Smooth muscle cell (in vitro differentiated cells): ENCODE data around the gene RAB3GAP1. TPM values are rescaled to one million over a fixed set of nuclear protein-coding genes. Genes with fewer than 3 reads are reported as not detected.

Experiments
- DNase-seq: peaks from one replicate; lab custom pipeline; 2025; ENCODE audit not compliant: unreplicated experiment; lab: John Stamatoyannopoulos, UW
- H2AFZ ChIP-seq: fragments of 200-600 bp; sonication (generic); 2 replicates; pipeline ENCODE4 v1.6.0; 2016; ENCODE audit warnings: antibody characterized with exemption, low read depth, mild to moderate bottlenecking
- H3F3A ChIP-seq: fragments of 200-600 bp; sonication (generic); 2 replicates; pipeline ENCODE4 v1.6.0; 2017; ENCODE audit warnings: antibody characterized with exemption, low read depth
- H3K27ac ChIP-seq: fragments of 200-600 bp; sonication (generic); 2 replicates; pipeline ENCODE4 v1.5.1; 2016; ENCODE audit warnings: low read depth, mild to moderate bottlenecking
- H3K27me3 ChIP-seq: fragments of 200-600 bp; sonication (generic); 2 replicates; pipeline ENCODE4 v1.6.1; 2016; ENCODE audit warnings: low read depth, mild to moderate bottlenecking
- H3K36me3 ChIP-seq: fragments of 200-600 bp; sonication (generic); 2 replicates; pipeline ENCODE4 v1.5.1; 2016; ENCODE audit warnings: low read depth
- H3K4me1 ChIP-seq: fragments of 200-600 bp; sonication (generic); 2 replicates; pipeline ENCODE4 v1.5.1; 2016; ENCODE audit warnings: low read depth
- H3K4me2 ChIP-seq: fragments of 200-600 bp; sonication (generic); 2 replicates; pipeline ENCODE4 v1.6.0; 2016; ENCODE audit warnings: mild to moderate bottlenecking
- H3K4me3 ChIP-seq: fragments of 200-600 bp; sonication (generic); 2 replicates; pipeline ENCODE4 v1.5.1; 2016; ENCODE audit warnings: mild to moderate bottlenecking
- H3K79me2 ChIP-seq: fragments of 200-600 bp; sonication (generic); 2 replicates; pipeline ENCODE4 v1.6.0; 2016; ENCODE audit warnings: low read depth, mild to moderate bottlenecking
- H3K9ac ChIP-seq: fragments of 200-600 bp; sonication (generic); 2 replicates; pipeline ENCODE4 v1.6.0; 2016; ENCODE audit warnings: low read depth
- H3K9me3 ChIP-seq: fragments of 200-600 bp; sonication (generic); replicated peaks from 2 replicates; pipeline ENCODE4 v1.5.1; 2016; ENCODE audit warnings: low read depth
- H4K20me1 ChIP-seq: fragments of 200-600 bp; sonication (generic); 2 replicates; pipeline ENCODE4 v1.6.0; 2016; ENCODE audit warnings: low read depth
- CTCF ChIP-seq: fragments of 200-600 bp; sonication (generic); IDR thresholded peaks from 2 replicates; pipeline ENCODE4 v1.5.1; 2017; ENCODE audit warnings: borderline replicate concordance, mild to moderate bottlenecking, antibody characterized with exemption; ENCODE audit not compliant: insufficient read depth, poor library complexity, severe bottlenecking
- WGBS: methylation state at CpG from one replicate; pipeline ENCODE4 v1.1.7; 2016; ENCODE audit warnings: low lambda C conversion rate; 5-methylcytosine and 5-hydroxymethylcytosine counted together
- polyA plus RNA-seq: library from polyadenylated mRNA; unstranded; fragments of >200 nt; fragmentation: Nextera tagmentation; extraction: Ambion mirVana; gene quantifications from 2 replicates; pipeline ENCODE4 v1.2.1, GENCODE V29; 2016
- total RNA-seq: library from RNA; depleted of rRNA; stranded (reverse); fragments of >200 nt; gene quantifications from 2 replicates; pipeline ENCODE4 v1.2.3, GENCODE V29; 2014

The RAB3GAP1 gene
- total and polyA plus RNA-seq, 2 experiments from 2014 or later = 14.6 to 39.8 TPM

- no peak for TF ChIP-seq CTCF
- DNase-seq = no peak
- Histone ChIP-seq H3K27ac (no peak overlapping the region), H2AFZ (no peak overlapping the region), H3K27me3 (no peaks in the 10 kb centered on the region), H3K9ac (no peak overlapping the region), H3K4me3 (no peak overlapping the region), H3K9me3 (peaks cover 9% of the 10 kb centered on the region), H3K36me3 (peaks cover 11% of the 10 kb centered on the region), H3K79me2 (peaks cover 70% of the 10 kb centered on the region), H3K4me2 (no peak overlapping the region), H3F3A (no peaks in the 10 kb centered on the region), H4K20me1 (peaks cover 4% of the 10 kb centered on the region), H3K4me1 (no peaks in the 10 kb centered on the region)
- WGBS = 95% methylated on average over 3 of the region's 3 CpGs
These were observed 20.3 kb downstream of the RAB3GAP1 start for GRCh38 chr2:135072125-135072997.

GRCh38 chr2:135074216-135074615, 22.1 kb downstream of the RAB3GAP1 start:
- Histone ChIP-seq H4K20me1 (peaks cover 4% of the 10 kb centered on the region), H3K27ac (no peak overlapping the region), H3K79me2 (peaks cover 62% of the 10 kb centered on the region), H3K36me3 (peaks cover 11% of the 10 kb centered on the region), H3K27me3 (no peaks in the 10 kb centered on the region), H3K4me1 (no peaks in the 10 kb centered on the region), H3K4me3 (no peak overlapping the region), H3F3A (no peaks in the 10 kb centered on the region), H3K9me3 (peaks cover 9% of the 10 kb centered on the region), H3K4me2 (no peak overlapping the region), H3K9ac (no peak overlapping the region), H2AFZ (no peak overlapping the region)
- no peak for DNase-seq
- WGBS = 96% methylated on average over 3 of the region's 3 CpGs
- TF ChIP-seq CTCF = no peak

GRCh38 chr2:135076556-135076955, 24.5 kb downstream of the RAB3GAP1 start:
- Histone ChIP-seq H3K9ac (no peak overlapping the region), H3K27me3 (no peaks in the 10 kb centered on the region), H3K4me2 (no peak overlapping the region), H3K4me3 (no peak overlapping the region), H3K27ac (no peak overlapping the region), H4K20me1 (peaks cover 8% of the 10 kb centered on the region), H3K9me3 (peaks cover 2% of the 10 kb centered on the region), H3K4me1 (no peaks in the 10 kb centered on the region), H3K79me2 (peaks cover 55% of the 10 kb centered on the region), H3F3A (no peaks in the 10 kb centered on the region), H3K36me3 (no peaks in the 10 kb centered on the region), H2AFZ (no peak overlapping the region)
- WGBS = 96% methylated on average over 2 of the region's 2 CpGs
- no peak for TF ChIP-seq CTCF
- no peak for DNase-seq

GRCh38 chr2:135078417-135078816, 26.3 kb downstream of the RAB3GAP1 start:
- Histone ChIP-seq H3K27me3 (no peaks in the 10 kb centered on the region), H3K4me2 (no peak overlapping the region), H3K9me3 (peaks cover 2% of the 10 kb centered on the region), H3F3A (no peaks in the 10 kb centered on the region), H3K27ac (no peak overlapping the region), H3K36me3 (no peaks in the 10 kb centered on the region), H3K79me2 (peaks cover 59% of the 10 kb centered on the region), H3K9ac (no peak overlapping the region), H3K4me3 (no peak overlapping the region), H3K4me1 (no peaks in the 10 kb centered on the region), H2AFZ (no peak overlapping the region), H4K20me1 (peaks cover 11% of the 10 kb centered on the region)
- no peak for DNase-seq
- no peak for TF ChIP-seq CTCF
